ENCODE data around the gene PSMD11. TPM values are rescaled to one million over a fixed set of nuclear protein-coding genes. Genes with fewer than 3 reads are reported as not detected.

The PSMD11 gene
- polyA plus RNA-seq, 1 of the 3 experiments (the other 2 are of a cell fraction): 63.1 TPM

- Histone ChIP-seq H4K20me1 (ENCODE audit: insufficient read depth) (no peaks in the 10 kb centered on the region), H3K9me2 (no peaks in the 10 kb centered on the region), H3F3A (replicated peaks; ENCODE audit: insufficient read depth) (no peaks in the 10 kb centered on the region), H3K9ac (no peak overlapping the region), H3K4me1 (ENCODE audit: control insufficient read depth in 1 of 2, insufficient read depth in 2 of 2, low read depth in 1 of 2, low read length in 1 of 2) (peaks cover 6 to 19% of the 10 kb centered on the region in 2 experiments; a peak in 2 of 4 replicates), H3K36me3 (replicated peaks in 1 of 2; ENCODE audit: control insufficient read depth in 1 of 2, insufficient read depth in 2 of 2, low read length in 1 of 2) (no peaks in the 10 kb centered on the region), H3K9me3 (no peaks in the 10 kb centered on the region), H3K4me2 (no peak overlapping the region), H3K79me2 (ENCODE audit: insufficient read depth) (no peaks in the 10 kb centered on the region), H2AFZ (ENCODE audit: low read depth) (no peak overlapping the region), H3K27me3 (ENCODE audit: insufficient read depth) (no peaks in the 10 kb centered on the region), H3K27ac (ENCODE audit: low read depth in 2 of 2, low read length in 1 of 2) (no peak overlapping the region), H3K4me3 (ENCODE audit: low read depth in 2 of 2, low read length in 1 of 2) (no peak overlapping the region)
- 88% methylated on average over 4 of the region's 4 CpGs for WGBS (ENCODE audit: low lambda C conversion rate)
- ChIA-PET CTCF (interaction anchor here (2.4 kb wide), 1 partner anchor 143 kb away, joined by 6 read pairs; no protein-coding TSS in a partner anchor), POLR2A (no interaction called here)
- no peak for DNase-seq
- no peak for TF ChIP-seq CTCF (IDR thresholded peaks at IDR 0.05)
- TF ChIP-seq NRF1 (IDR thresholded peaks at IDR 0.05; ENCODE audit: low read depth, low read length): no peak
- TF ChIP-seq JUND (IDR thresholded peaks at IDR 0.05): no peak
- TF ChIP-seq MXI1 (IDR thresholded peaks at IDR 0.05; ENCODE audit: low read depth, low read length): no peak
- no peak for TF ChIP-seq PBX3 (IDR thresholded peaks at IDR 0.05)
- no peak for TF ChIP-seq CHD2 (IDR thresholded peaks at IDR 0.05; ENCODE audit: low read length, partially characterized antibody)
- no peak for TF ChIP-seq NFIC (IDR thresholded peaks at IDR 0.05; ENCODE audit: borderline replicate concordance)
- no peak for TF ChIP-seq MAX (IDR thresholded peaks at IDR 0.05; ENCODE audit: low read depth)
- TF ChIP-seq IRF3 (IDR thresholded peaks at IDR 0.05; ENCODE audit: low read depth, low read length): no peak
- no peak for TF ChIP-seq RFX5 (IDR thresholded peaks at IDR 0.05; ENCODE audit: low read length)
- no peak for TF ChIP-seq TAF1 (IDR thresholded peaks at IDR 0.05; ENCODE audit: borderline replicate concordance, low read depth, low read length)
- TF ChIP-seq RXRA (IDR thresholded peaks at IDR 0.05; ENCODE audit: borderline replicate concordance, low read depth): no peak
- TF ChIP-seq ELF1 (IDR thresholded peaks at IDR 0.05): no peak
- TF ChIP-seq, protein P1, sequence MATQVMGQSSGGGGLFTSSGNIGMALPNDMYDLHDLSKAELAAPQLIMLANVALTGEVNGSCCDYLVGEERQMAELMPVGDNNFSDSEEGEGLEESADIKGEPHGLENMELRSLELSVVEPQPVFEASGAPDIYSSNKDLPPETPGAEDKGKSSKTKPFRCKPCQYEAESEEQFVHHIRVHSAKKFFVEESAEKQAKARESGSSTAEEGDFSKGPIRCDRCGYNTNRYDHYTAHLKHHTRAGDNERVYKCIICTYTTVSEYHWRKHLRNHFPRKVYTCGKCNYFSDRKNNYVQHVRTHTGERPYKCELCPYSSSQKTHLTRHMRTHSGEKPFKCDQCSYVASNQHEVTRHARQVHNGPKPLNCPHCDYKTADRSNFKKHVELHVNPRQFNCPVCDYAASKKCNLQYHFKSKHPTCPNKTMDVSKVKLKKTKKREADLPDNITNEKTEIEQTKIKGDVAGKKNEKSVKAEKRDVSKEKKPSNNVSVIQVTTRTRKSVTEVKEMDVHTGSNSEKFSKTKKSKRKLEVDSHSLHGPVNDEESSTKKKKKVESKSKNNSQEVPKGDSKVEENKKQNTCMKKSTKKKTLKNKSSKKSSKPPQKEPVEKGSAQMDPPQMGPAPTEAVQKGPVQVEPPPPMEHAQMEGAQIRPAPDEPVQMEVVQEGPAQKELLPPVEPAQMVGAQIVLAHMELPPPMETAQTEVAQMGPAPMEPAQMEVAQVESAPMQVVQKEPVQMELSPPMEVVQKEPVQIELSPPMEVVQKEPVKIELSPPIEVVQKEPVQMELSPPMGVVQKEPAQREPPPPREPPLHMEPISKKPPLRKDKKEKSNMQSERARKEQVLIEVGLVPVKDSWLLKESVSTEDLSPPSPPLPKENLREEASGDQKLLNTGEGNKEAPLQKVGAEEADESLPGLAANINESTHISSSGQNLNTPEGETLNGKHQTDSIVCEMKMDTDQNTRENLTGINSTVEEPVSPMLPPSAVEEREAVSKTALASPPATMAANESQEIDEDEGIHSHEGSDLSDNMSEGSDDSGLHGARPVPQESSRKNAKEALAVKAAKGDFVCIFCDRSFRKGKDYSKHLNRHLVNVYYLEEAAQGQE (IDR thresholded peaks at IDR 0.05; ENCODE audit: low read depth, low read length): no peak
Measured at GRCh38 chr17:32515677-32516383, 71.5 kb downstream of the PSMD11 start.

Measured in SK-N-SH (cell line).